CD4-positive, alpha-beta T cell treated with Interferon alpha-2 for 1 hour (primary cell): ENCODE data around the gene SMCR8.
A peak's percentile ranks its signal among the peaks of the same experiment; 100 is the strongest.
"Not testable (repeated sequence)": the region's sequence is repeated elsewhere in the genome, so short reads cannot be mapped to it uniquely, and the experiment has no call there.

Experiments used
- DNase-seq, 2 donors: peaks; one replicate each; pipeline ENCODE4 v3.0.0-alpha.2; 2020 to 2022

The SMCR8 gene

DNA sequence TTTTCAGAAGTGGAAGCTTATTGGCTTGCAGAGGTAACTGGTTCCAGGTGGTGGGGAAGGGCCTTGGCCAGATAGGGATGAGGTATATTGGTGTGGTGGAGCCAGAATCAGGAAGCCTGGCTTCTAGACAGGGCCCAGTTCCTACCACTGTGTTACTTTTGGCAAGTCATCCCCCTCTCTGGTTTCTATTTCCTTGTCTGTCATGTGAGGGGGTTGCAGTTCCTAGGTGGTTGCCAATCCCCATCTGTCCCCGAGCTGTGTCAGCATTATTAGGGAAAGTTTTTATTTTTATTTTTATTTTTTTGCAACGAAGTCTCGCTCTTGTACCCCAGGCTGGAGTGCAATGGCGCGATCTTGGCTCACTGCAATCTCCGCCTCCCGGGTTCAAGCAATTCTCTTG is 3.0 kb downstream of the SMCR8 start:
- DNase-seq = peak in 1 of 2 donors; percentile 8

DNA sequence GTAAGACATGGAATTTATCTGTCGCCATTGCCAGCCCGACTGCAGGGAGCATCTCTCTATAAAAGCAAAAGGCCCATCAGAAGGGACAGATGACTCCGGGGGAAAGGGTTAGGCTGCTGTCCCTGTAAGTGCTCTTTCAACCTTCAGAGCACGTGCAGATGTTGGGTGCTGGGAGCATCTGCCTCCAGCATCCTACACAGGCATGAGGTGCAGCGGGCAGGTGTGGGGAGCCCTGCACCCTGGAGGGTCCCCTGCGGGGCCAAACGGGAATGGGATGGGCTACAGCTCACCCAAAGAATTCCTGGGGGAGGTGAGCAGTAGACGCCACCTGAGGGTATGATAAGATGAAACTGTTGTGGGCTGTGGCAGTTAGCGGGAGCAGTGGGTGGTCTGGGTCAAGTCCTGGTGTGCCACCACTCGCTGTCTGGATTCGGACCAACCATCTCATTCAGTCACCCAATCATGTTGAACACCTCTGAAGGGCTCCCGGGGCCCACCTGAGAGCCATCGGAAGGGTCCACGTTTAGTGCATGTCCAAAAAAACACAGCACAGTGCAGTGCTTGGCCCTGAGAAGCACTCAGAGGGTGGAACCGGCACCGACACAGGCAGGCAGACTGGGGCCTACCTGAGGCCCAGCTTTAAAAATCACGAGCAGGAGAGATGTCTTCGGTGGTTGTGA is 3.8 kb downstream of the SMCR8 start:
- DNase-seq = no peak

DNA sequence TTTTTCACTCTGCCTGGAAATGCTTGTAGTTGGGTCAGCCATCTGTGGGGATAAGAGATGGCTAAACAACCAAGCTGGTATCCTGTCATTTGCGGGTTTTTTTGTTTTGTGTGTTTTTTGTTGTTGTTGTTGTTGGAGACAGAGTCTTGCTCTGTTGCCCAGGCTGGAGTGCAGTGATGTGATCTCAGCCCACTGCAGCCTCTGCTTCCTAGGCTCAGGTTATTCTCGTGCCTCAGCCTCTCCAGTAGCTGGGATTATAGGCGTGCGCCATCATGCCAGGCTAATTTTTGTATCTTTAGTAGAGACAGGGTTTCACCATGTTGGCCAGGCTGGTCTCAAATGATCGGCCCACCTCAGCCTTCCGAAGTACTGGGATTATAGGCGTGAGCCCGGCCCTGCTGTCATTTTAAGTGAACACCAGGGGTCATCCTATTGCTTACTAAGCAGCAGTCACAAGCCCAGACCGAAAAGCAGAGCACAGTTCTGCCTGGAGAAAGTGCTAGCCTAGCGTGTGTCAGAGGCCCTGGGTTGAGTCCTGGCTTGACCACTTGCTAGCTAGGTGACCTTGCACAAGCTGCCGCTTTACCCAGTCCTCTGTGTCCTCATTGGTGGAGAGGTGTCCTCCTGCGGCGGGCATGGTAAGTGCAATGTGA is 4.6 kb downstream of the SMCR8 start:
- peak in 1 of 2 donors; percentile 15 for DNase-seq

DNA sequence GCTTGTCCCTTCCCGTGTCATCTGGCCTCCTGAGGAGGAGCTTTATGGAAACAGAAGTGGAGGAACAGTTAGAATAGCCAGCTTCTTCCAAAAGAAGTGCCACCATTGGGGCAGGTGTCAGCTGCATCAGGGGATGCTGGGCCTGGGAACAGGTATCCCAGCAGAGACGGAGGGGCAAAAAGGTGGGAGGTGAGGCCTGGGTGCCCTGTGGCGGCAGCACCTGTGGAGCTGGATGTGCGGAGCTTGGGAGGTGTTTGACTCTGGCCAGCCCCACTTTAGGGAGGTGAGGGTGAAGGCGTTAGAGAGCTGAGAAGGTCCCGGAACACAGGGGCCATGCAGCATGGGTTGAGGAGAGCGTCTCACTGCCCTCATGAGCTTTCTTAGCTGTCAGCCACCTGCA is 5.2 kb downstream of the SMCR8 start:
- DNase-seq = no peak

DNA sequence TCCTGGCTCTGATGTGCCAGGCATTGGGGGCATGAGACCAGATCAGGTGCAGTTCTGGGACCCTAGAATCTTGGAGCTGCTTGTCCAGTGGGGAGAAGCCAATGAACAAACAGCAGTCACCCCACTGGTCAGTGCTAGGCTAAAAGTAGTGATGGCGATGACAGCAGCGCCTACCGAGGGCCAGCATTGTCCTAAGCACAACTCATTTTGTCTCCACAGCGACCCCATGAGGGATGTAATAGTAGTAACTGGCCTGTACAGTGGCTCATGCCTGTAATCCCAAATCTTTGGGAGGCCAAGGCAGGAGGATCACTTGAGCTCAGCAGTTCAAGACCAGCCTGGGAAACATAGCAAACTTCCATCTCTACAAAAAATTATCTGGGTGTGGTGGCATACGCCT is 6.2 kb downstream of the SMCR8 start:
- DNase-seq = no peak

DNA sequence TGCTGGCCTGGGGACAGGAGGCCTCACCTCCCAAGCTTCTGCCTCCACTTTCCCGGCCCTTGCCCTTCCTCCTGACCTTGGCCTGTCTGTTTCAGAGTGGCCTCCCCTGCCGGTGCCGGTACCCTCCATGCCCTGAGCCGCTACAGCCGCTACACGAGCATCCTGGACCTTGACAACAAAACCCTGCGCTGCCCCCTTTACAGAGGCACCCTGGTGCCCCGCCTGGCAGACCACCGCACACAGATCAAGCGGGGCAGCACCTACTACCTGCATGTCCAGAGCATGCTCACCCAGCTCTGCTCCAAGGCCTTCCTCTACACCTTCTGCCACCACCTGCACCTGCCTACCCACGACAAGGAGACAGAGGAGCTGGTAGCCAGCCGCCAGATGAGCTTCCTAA is 7.4 kb downstream of the SMCR8 start:
- no peak for DNase-seq

DNA sequence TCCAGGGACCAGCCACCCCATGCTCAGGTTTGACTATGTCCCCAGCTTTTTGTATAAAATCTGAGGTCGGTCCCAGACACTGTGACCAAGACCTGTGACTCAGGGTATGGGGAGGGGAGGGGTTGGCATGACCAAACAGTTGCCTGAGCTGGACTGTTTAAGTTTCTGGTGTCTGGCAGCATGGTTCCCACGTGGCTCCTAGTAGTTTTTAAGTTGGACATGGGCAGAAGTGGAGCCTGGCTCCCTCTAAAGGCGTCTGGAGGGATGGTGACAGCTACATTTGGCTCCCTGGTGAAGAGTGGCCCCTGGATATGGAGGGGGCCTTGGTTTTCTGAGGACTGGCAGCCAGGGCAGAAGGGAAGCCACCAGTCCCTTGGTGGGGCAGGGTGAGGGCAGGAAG is 7.9 kb downstream of the SMCR8 start:
- no peak for DNase-seq

DNA sequence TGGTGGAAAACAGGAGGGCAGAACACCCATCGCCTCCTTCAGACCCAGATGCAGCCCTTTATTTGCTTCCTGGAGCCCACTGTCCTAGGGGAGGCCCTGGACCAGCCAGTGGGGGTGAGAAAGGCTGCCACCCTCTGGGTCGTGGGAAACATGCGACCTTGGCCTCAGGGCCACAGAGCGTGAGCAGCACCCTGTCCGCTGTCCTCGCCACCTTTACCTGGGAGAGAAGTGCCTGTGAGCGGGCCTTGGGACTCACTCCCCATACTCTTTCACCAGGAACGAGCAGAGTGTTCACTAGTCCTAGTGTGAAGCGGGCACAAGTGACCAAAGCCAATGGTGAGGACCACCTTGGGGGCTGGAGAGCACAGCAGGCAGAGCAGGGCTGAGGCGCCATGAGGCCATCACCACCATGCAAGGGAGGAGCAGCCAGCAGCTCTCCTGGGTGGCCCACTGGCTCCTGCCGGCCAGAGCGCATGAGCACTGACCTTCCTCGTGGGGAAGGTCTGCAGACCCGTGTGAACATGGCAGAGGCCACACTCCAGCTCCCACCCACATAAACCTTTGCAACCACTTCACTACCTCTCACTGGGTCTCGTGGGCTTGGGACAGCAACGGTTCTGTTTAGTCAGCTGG is 8.5 kb downstream of the SMCR8 start:
- DNase-seq = no peak

DNA sequence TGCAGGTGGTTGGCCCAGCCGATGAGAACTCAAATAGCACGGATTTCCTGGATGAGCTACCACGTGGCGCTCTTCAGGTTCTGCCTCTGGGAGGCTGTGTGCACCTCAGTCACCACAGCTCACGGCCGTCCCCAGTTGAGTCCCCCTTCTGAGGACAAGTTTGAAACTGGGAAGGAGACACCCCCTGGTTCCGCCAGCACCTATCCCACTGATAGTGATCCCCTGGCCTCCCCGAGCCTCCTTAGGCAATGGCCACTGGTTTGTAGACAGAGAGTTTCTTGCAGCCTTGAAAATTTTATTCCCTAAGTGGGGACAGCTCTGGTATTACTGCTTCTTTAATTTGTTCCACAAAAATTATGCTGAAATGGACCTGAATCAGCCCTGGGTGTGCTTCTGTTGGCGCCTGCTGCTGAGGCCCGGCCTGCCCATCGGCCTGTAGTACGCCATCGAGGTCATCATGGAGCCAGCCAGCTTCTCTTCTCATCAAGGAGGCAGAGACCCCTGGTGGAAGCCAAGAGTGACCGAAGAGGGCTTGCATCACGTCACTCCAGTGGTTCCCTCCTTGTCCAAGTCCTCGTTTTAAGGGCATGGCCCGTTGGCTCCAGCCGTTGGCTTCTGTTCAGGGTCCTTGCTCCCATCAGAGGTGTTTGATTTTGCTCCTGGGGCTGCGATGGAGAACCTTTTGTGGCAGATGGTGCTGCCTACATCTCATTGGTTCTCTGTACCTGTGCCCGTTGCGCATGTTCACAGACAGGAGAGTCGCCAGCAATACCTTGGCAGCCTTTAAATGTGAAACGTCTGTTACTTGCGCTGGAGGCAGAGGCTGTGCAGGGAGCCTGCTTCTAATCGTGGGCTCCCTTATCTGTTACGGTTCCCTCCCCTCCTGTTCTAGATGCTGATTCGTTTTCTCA is 9.3 kb downstream of the SMCR8 start:
- DNase-seq = no peak

DNA sequence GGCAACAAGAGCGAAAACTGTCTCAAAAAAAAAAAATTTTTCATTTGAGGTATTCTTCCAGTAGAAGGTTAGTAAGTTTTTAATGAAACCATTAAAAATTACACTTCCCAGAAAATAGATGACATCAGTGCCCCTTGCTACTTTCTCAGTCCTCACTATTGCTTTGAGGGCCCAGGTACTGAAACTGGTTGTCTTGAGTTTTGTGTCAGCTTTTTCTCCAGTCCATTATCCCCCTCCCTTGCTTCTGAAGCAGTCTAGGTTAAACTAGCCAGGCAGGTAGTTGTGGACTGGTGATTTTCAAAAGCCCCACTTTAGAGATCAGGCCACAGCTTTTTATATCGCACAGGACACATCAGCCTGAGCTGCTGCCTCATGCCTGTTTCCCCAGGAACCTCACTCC is 10.9 kb downstream of the SMCR8 start:
- no peak for DNase-seq

DNA sequence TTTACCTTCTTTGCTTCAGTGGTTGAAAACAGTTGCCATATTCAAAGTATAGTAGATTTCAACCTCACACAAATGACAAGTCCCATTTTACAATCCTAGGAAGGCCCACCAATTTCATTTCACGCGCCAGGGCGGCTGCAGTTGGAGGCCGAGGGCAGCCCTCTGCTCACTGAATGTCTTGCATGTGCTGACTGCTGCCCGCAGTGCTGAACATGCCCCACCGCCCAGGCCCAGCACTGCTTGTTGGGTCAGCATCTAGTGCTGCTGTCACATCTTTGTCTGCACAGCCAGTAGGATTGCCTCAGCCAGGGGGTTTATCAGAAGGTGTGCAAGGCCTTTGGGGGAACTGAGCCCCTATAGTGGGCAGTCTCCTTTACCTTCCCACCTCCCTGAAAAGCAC is 11.5 kb downstream of the SMCR8 start:
- DNase-seq = no peak

DNA sequence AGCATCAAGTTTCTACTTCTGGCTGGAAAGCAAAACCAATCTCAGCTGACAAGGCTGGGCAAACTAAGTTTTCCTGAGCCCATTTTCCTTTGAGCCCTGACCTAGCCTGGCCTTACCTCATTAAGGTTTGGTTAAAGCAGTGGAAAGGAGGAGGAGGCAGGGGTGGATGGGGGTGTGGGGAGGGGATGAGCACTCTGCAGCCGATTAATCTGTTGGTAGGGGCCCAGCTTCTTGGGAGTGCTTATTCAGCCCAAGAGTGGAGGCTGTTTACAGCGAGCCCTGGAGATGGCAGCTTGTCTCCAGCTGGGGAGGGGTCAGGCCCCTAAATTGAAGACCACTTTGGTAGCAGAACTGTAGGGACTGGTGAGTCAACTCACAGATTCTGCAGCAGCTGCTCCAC is 12.0 kb downstream of the SMCR8 start:
- DNase-seq = no peak

DNA sequence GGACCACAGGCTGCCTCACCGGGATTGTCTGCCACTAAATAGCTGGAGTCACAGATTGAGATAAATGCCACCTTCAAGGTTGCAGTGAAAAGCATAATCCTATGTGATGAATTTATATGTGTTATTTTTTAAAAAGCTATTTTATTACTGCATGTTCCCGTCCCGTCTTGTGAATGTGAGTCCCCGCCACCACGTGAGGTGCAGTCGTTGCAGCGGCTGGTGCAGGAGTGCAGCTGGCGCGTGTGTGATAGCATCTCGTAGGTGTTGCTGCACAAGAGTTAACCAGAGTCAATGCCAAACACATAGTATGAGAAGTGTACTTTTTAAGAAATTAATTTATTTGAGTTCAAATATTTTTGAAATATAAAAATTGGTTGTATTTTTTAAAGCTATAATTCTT is 12.5 kb downstream of the SMCR8 start:
- DNase-seq = no peak

DNA sequence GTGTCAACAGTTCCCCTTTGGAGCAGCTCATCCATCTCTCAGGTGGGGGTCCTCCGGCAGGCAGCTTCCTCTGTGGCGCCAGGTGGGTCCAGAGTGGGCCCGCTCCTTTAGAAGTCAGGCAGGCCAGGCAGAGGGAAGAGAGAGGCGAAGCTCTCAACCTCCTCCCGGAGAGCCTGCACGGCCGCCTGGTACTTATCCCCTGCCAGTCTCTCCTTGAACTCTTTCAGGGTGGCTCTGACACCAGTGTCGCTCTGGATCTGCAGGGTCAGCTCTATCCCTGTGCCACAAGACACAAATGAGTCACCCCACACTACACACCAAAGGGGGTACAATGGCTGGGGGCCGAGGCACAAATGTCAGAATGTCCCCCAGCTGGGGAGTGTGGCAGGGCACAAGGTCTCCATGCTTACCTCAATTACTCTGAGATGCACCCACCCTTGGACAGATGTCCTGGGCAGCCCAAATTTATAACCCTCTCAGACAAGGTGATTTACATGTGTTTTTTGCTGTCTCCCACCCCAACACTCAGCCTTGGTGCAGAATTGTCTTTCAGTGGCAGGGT is 13.6 kb downstream of the SMCR8 start:
- DNase-seq = no peak

DNA sequence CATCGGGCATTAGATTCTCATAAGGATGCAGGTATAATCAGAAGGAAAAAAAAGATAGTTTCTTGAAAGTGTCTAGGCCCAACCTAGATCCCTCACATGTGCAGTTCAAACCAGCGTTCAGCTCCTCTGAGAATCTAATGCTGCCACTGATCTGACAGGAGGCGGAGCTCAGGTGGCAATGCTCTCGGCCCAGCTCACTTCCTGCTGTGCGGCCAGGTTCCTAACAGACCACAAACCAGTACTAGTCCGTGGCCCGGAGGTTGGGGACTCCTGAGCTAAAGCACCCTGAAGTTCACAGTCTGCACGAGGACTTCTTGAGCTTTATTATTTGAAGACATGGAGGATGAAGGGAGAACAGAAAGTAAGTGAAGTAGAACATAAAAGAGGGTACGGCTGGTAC is 16.8 kb downstream of the SMCR8 start:
- DNase-seq = peak in 1 of 2 donors; percentile 36

DNA sequence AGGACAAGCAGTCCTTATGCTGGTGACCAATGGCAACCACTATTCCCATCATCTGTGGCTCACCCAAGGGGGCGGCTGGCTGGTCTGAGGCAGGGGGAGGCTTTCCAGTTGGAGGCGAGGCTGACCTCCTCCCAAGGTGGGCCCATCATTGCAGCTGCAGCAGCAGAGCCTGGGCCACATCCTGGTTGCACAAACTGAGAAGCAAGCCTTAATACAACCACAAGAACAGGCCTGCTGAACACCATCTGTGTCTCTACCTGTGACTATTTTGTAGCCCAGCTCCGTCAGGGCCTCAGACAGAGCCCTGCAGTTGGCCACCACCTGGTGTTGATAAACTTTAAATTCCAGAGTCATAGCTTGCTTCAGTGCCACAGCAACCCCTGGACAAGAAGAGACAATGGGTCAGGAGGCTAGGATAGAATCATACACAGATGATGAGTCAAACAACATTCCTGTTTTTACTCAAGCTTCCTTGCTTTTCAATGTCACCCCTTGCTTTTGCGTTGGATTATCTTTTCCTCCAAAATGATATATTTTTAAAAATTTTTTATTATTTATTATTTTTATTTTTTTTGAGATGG is 17.9 kb downstream of the SMCR8 start:
- no peak for DNase-seq

DNA sequence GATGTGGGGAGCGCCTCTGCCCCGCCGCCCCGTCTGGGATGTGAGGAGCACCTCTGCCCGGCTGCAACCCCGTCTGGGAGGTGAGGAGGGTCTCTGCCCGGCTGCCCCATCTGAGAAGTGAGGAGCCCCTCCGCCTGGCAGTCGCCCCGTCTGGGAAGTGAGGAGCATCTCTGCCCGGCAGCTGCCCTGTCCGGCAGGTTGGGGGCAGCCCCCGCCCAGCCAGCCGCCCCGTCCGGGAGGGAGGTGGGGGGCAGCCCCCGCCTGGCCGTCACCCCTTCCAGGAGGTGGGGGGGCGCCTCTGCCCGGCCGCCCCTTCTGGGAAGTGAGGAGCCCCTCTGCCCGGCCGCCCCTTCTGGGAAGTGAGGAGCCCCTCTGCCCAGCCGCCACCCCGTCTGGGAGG is 23.1 kb downstream of the SMCR8 start:
- DNase-seq = not testable (repeated sequence)

DNA sequence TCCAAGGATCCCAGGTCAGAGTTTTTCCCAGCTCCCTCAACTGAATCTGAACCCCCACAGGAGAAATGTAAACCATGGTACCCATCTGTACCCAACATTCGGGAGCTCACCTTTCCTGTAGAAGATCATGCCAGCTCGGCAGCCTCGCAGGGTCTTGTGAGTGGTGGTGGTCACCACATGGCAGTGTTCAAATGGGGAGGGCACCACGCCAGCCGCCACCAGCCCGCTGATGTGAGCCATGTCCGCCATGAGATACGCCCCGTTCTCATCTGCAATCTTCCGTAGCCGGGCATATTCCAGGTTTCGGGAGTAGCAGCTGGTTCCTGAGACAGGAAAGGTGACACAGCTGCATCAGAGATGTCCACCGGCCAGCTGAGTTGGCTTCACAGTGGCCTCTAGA is 24.8 kb downstream of the SMCR8 start:
- DNase-seq = no peak

DNA sequence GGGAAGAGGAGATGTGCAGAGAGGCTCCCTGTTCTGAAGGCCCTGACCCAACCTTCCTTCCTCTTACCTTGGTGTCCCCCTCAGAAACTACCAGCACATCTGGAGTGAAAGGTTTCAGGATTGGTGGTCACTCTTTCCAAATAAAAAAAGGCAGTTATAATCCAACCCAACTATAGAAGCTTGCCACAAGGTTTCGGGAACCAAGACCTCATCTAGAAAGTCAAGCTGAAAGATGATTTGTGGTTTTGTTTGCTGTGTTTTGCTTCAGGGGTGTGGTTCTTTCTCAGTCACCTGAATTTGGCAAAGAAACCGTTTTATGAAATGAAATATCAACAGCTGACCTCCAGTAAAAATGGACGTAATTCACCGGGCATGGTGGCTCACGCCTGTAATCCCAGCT is 28.9 kb downstream of the SMCR8 start:
- no peak for DNase-seq

DNA sequence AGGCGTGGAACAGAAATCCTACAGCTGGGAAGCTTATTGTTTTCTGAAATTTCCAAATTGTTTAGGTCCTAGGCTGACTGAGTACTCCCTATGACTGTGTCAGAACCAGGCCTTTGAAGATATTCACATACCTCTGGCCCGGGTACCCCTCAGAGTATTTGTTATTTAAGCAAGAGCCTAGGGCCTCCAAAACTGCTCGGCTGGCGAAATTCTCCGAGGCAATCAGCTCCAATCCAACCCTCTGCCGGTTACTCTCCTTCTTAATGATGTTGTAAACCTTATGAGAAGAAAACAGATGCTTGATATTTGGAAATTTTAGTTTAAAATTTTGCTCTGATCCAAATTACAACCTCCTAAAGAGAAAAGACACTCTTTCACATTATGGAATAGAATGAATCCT is 38.4 kb downstream of the SMCR8 start:
- no peak for DNase-seq

DNA sequence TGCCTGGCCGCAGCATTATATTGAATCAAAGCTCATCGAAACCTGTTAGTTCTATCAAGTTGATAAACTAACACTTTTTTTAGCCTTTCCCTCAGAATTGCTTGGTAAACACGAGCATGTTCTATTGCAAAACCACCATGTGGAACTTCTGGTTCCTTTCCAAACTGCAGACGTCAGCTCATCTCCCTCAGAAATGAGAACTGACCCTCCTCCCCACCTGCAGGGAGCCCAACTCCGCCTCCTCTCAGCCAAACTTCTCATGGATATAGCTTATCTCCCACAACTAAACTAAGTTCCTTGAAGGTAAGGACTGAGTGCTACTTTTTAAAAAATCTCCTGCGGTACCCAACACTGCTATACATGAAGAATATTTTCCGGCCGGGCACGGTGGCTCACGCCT is 41.5 kb downstream of the SMCR8 start:
- DNase-seq = no peak

DNA sequence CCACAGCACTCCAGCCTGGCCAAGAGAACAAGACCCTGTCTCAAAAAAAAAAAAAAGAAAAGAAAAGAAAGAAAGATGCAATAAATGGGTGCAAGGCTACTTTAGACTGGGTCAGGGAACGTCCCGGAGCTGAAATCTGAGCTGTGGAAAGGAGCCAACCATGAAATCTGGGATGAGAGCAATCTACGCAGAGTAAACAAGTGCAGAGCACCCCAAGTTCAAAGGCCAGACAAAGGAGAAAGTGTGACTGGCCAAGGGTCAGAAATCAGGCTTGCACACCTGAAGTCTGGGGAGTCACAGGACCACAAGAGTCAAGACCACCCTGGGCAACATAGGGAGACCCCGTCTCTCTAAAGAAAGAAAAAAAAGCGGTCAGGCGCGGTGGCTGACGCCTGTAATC is 45.4 kb downstream of the SMCR8 start:
- DNase-seq = no peak
